H4 (cell line): ENCODE results near the gene MRTFB. TPM values are rescaled to one million over a fixed set of nuclear protein-coding genes. Genes with fewer than 3 reads are reported as not detected.

ENCODE experiments used
- DNase-seq: peaks from one replicate; pipeline ENCODE4 v3.0.0-alpha.2; 2015; ENCODE audit warnings: low spot score
- total RNA-seq: library from RNA; depleted of rRNA; stranded (reverse); fragments of >200 nt; shearing (Covaris generic); gene quantifications from 2 replicates; pipeline ENCODE4 v1.2.3, GENCODE V29; 2014

MRTFB gene
- total RNA-seq, 1 experiment from 2014 or later: 5.1 TPM

- peak; percentile 36 for DNase-seq
These were observed 115.1 kb downstream of the MRTFB start for GRCh38 chr16:14186007-14186794.

- DNase-seq: no peak
These were observed 115.7 kb downstream of the MRTFB start for GRCh38 chr16:14186795-14187221.

- DNase-seq: no peak
These were observed 116.6 kb downstream of the MRTFB start for GRCh38 chr16:14187517-14188338.

GRCh38 chr16:14193316-14193871 is 122.3 kb downstream of the MRTFB start:
- no peak for DNase-seq

- no peak for DNase-seq
These were observed 123.6 kb downstream of the MRTFB start for GRCh38 chr16:14194721-14195120.

- no peak for DNase-seq
These were observed 124.9 kb downstream of the MRTFB start for GRCh38 chr16:14196011-14196410.

- DNase-seq: no peak
These were observed 125.4 kb downstream of the MRTFB start for GRCh38 chr16:14196539-14196938.

- no peak for DNase-seq
These were observed 126.9 kb downstream of the MRTFB start for GRCh38 chr16:14198012-14198411.

GRCh38 chr16:14198572-14198971 is 127.5 kb downstream of the MRTFB start:
- no peak for DNase-seq

- DNase-seq: no peak
These were observed 128.1 kb downstream of the MRTFB start for GRCh38 chr16:14199199-14199598.

- DNase-seq: no peak
These were observed 128.5 kb downstream of the MRTFB start for GRCh38 chr16:14199624-14200023.

- no peak for DNase-seq
These were observed 131.0 kb downstream of the MRTFB start for GRCh38 chr16:14202095-14202494.

- DNase-seq: no peak
These were observed 131.6 kb downstream of the MRTFB start for GRCh38 chr16:14202697-14203096.

GRCh38 chr16:14203166-14203565 is 132.0 kb downstream of the MRTFB start:
- DNase-seq: no peak

GRCh38 chr16:14205666-14206065 is 134.5 kb downstream of the MRTFB start:
- DNase-seq: no peak

- DNase-seq: no peak
These were observed 140.9 kb downstream of the MRTFB start for GRCh38 chr16:14211856-14212543.

GRCh38 chr16:14215941-14216340 is 144.8 kb downstream of the MRTFB start:
- no peak for DNase-seq

- DNase-seq: no peak
These were observed 148.9 kb downstream of the MRTFB start for GRCh38 chr16:14219983-14220382.

- no peak for DNase-seq
These were observed 152.5 kb downstream of the MRTFB start for GRCh38 chr16:14223632-14224031.

GRCh38 chr16:14225457-14225856 is 154.3 kb downstream of the MRTFB start:
- DNase-seq: no peak

GRCh38 chr16:14232106-14232864 is 161.2 kb downstream of the MRTFB start:
- DNase-seq: no peak
